Measurements from ENCODE around the gene FGG. TPM values are rescaled to one million over a fixed set of nuclear protein-coding genes. Genes with fewer than 3 reads are reported as not detected.

The FGG gene
- polyA plus RNA-seq, 1 experiment = not detected

- ChIA-PET POLR2A (no interaction called here), CTCF (interaction anchor here (0.9 to 1.4 kb wide), 2 partner anchors 30 to 33 kb away, joined by 3 read pairs; no protein-coding TSS in a partner anchor)
- Histone ChIP-seq H3K27me3 (ENCODE audit: control insufficient read depth, insufficient read depth, low read length) (no peaks in the 10 kb centered on the region), H3K36me3 (ENCODE audit: control insufficient read depth, insufficient read depth, low read length) (no peaks in the 10 kb centered on the region), H3K4me3 (ENCODE audit: low read depth, low read length) (no peak overlapping the region)
- DNase-seq (ENCODE audit: low read depth) = no peak
- TF ChIP-seq, protein P1, sequence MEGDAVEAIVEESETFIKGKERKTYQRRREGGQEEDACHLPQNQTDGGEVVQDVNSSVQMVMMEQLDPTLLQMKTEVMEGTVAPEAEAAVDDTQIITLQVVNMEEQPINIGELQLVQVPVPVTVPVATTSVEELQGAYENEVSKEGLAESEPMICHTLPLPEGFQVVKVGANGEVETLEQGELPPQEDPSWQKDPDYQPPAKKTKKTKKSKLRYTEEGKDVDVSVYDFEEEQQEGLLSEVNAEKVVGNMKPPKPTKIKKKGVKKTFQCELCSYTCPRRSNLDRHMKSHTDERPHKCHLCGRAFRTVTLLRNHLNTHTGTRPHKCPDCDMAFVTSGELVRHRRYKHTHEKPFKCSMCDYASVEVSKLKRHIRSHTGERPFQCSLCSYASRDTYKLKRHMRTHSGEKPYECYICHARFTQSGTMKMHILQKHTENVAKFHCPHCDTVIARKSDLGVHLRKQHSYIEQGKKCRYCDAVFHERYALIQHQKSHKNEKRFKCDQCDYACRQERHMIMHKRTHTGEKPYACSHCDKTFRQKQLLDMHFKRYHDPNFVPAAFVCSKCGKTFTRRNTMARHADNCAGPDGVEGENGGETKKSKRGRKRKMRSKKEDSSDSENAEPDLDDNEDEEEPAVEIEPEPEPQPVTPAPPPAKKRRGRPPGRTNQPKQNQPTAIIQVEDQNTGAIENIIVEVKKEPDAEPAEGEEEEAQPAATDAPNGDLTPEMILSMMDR (IDR thresholded peaks at IDR 0.05; ENCODE audit: insufficient read depth, low read depth, low read length) = no peak
These were observed 20.6 kb downstream of the FGG start for GRCh38 chr4:154591890-154592289.

DNA sequence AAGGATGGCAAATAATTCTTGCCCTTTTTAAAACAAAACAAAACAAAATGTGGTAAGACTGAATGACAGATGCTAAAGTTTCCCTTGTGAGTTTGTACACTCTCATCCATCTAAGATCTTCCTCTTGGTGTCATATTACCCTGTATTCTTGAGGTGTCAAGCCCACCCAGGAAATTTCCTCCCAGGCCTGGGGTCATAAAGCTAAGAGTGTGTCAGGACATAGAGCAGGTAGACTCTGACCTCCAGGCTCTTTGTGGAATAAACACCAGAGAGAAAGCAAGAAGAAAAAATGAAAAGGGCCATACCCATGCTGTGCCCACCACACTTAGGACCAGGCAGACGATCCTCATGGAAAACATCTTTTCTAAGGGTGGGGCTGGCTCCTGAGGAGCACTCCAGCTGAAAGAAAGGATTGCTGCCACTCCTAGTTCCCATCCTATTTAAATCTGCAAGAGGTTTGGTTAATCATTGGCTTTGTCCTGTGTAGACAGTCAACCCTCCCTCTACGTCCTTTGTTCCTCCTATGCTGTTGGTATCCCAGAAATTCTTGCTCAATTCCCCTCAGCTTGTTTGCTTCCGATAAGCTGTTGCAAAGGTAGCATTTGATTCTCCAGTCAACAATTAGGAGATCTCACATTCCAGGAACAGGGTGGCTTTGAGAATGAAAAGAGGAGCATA, 22.0 kb downstream of the FGG start, which contains the start of gene FGA:
Gene FGA, minus strand, starts transcription at position 414 of the 678 bp plus-strand sequence. Its CDS starts 55 bp downstream, at position 359.
- no peaks in the 10 kb centered on the region for H3K36me3 ChIP-seq (ENCODE audit: control insufficient read depth, insufficient read depth, low read length)
- TF ChIP-seq, protein P1 (IDR thresholded peaks at IDR 0.05; ENCODE audit: insufficient read depth, low read depth, low read length) = no peak
- POLR2A ChIA-PET = no interaction called here
- H3K27me3 ChIP-seq (ENCODE audit: control insufficient read depth, insufficient read depth, low read length) = no peaks in the 10 kb centered on the region
- no peak for DNase-seq (ENCODE audit: low read depth)
- CTCF ChIA-PET = no interaction called here
- no peak within 1 kb of the TSS for H3K4me3 ChIP-seq (ENCODE audit: low read depth, low read length)

DNA sequence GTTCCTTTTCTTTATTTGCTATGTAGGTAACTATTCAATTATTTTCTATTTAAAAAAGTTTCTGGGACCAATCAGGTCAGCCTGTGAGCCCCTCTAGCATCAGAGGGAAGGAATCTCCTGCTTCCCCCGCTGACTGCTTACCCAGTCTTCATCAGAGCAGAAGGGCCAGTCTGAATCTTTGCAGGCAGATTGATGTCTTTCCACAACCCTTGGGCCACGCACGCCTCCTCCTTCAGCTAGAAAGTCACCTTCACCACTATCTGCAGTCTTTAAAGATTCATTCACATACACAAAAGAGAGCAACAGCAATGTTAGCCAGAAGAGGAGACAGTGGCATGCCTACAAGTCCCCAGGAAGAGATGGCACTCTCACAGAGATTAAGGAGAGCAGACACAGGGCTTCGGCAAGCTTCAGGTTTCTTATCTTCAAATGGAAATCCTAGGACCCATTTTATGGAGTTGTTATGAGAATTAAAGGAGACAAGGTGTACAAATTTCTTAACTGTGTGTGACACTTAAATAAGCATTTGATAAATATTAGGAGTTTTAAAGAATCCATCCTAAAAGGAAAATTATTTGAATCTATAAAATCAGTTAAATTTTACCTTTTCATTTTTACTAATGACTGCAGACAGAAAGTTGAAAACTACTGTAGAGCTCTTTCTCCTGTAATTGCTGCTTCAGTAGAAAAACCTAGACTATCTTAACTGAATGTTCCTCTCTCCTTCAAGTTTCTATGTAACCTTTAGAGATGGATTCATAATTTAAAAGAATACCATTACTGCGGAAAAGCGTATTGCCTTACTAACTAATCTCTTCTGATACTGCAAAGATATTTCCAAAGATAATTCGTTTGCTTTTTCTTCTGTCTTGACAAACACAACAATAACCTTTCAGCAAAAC, 22.9 kb downstream of the FGG start:
- Histone ChIP-seq H3K36me3 (ENCODE audit: control insufficient read depth, insufficient read depth, low read length) (no peaks in the 10 kb centered on the region), H3K27me3 (ENCODE audit: control insufficient read depth, insufficient read depth, low read length) (no peaks in the 10 kb centered on the region), H3K4me3 (ENCODE audit: low read depth, low read length) (no peak overlapping the region)
- TF ChIP-seq, protein P1 (IDR thresholded peaks at IDR 0.05; ENCODE audit: insufficient read depth, low read depth, low read length) = no peak
- ChIA-PET POLR2A (no interaction called here), CTCF (interaction anchor here (1.2 kb wide), 1 partner anchor 8 kb away, joined by 3 read pairs; no protein-coding TSS in a partner anchor)
- no peak for DNase-seq (ENCODE audit: low read depth)

- H3K27me3 ChIP-seq (ENCODE audit: control insufficient read depth, insufficient read depth, low read length) = no peaks in the 10 kb centered on the region
- no peak overlapping the region for H3K4me3 ChIP-seq (ENCODE audit: low read depth, low read length)
- no peak for DNase-seq (ENCODE audit: low read depth)
- H3K36me3 ChIP-seq (ENCODE audit: control insufficient read depth, insufficient read depth, low read length) = no peaks in the 10 kb centered on the region
- POLR2A ChIA-PET = no interaction called here
- TF ChIP-seq, protein P1 (IDR thresholded peaks at IDR 0.05; ENCODE audit: insufficient read depth, low read depth, low read length) = no peak
- CTCF ChIA-PET = interaction anchor here (0.7 to 1.3 kb wide), 3 partner anchors 8 to 50 kb away, joined by 3 to 4 read pairs (median 3); no protein-coding TSS in a partner anchor
These were observed 24.3 kb downstream of the FGG start for GRCh38 chr4:154588198-154588597.

Measured in BJ (cell line).